ENCODE data around the gene TRIO. TPM values are rescaled to one million over a fixed set of nuclear protein-coding genes. Genes with fewer than 3 reads are reported as not detected.

Gene TRIO
- total RNA-seq, 1 experiment from 2014 or later, result 211 TPM

- Histone ChIP-seq H3F3A (ENCODE audit: low read length, unreplicated experiment) (no peaks in the 10 kb centered on the region), H3K4me3 (ENCODE audit: low read length) (no peak overlapping the region), H3K27me3 (ENCODE audit: low read length) (no peaks in the 10 kb centered on the region), H3K27ac (ENCODE audit: low read length) (no peak overlapping the region), H3K4me2 (ENCODE audit: low read length) (peak overlapping the region; percentile 11; the same call in 1 of the 2 replicates), H3K36me3 (ENCODE audit: low read depth, low read length) (peaks cover 12% of the 10 kb centered on the region; the same call in 1 of the 2 replicates), H4K20me1 (ENCODE audit: low read length) (peaks cover 88% of the 10 kb centered on the region), H3K9me3 (ENCODE audit: low read length) (no peaks in the 10 kb centered on the region), H3K4me1 (ENCODE audit: insufficient read depth, low read length) (peaks cover 70% of the 10 kb centered on the region), H3K79me2 (ENCODE audit: low read length) (peaks cover 100% of the 10 kb centered on the region), H2AFZ (ENCODE audit: low read length) (no peak overlapping the region), H3K9me2 (replicated peaks; ENCODE audit: low read length) (no peaks in the 10 kb centered on the region), H3K9ac (ENCODE audit: low read length) (no peak overlapping the region)
- BruUV-seq (replicated peaks), result no TSS peak
- ChIA-PET CTCF (no interaction called here), POLR2A (ENCODE audit: unreplicated experiment) (no interaction called here)
- TF ChIP-seq EZH2phosphoT487 (IDR thresholded peaks at IDR 0.05; ENCODE audit: borderline replicate concordance, low read length) (no peak), CTCF (conservative IDR thresholded peaks at IDR 0.05; ENCODE audit: low read depth, low read length) (no peak), EZH2 (IDR thresholded peaks at IDR 0.05; ENCODE audit: low read length, unreplicated experiment) (no peak)
- intact Hi-C loops (cut with micrococcal nuclease), result no loop called here
- DNase-seq (no peak), ATAC-seq (no peak)
These were observed 6.6 kb downstream of the TRIO start for GRCh38 chr5:14149672-14150274.

- Histone ChIP-seq H3K9me2 (replicated peaks; ENCODE audit: low read length) (no peaks in the 10 kb centered on the region), H4K20me1 (ENCODE audit: low read length) (peaks cover 91% of the 10 kb centered on the region), H3K79me2 (ENCODE audit: low read length) (peaks cover 100% of the 10 kb centered on the region), H3K36me3 (ENCODE audit: low read depth, low read length) (peaks cover 12% of the 10 kb centered on the region; the same call in 1 of the 2 replicates), H3K9ac (ENCODE audit: low read length) (no peak overlapping the region), H3K27me3 (ENCODE audit: low read length) (no peaks in the 10 kb centered on the region), H3K27ac (ENCODE audit: low read length) (no peak overlapping the region), H3F3A (ENCODE audit: low read length, unreplicated experiment) (peaks cover 5% of the 10 kb centered on the region), H3K9me3 (ENCODE audit: low read length) (no peaks in the 10 kb centered on the region), H3K4me1 (ENCODE audit: insufficient read depth, low read length) (peaks cover 83% of the 10 kb centered on the region), H3K4me2 (ENCODE audit: low read length) (no peak overlapping the region), H3K4me3 (ENCODE audit: low read length) (no peak overlapping the region), H2AFZ (ENCODE audit: low read length) (no peak overlapping the region)
- DNase-seq, result no peak
- intact Hi-C loops (cut with micrococcal nuclease), result no loop called here
- ChIA-PET POLR2A (ENCODE audit: unreplicated experiment) (no interaction called here), CTCF (no interaction called here)
- TF ChIP-seq CTCF (conservative IDR thresholded peaks at IDR 0.05; ENCODE audit: low read depth, low read length), result no peak
- TF ChIP-seq EZH2 (IDR thresholded peaks at IDR 0.05; ENCODE audit: low read length, unreplicated experiment), result no peak
- TF ChIP-seq EZH2phosphoT487 (IDR thresholded peaks at IDR 0.05; ENCODE audit: borderline replicate concordance, low read length), result no peak
- no peak for ATAC-seq
- BruUV-seq (replicated peaks), result no TSS peak
These were observed 8.3 kb downstream of the TRIO start for GRCh38 chr5:14151416-14151815.
